Activated naive CD8-positive, alpha-beta T cell treated with anti-CD3 and anti-CD28 coated beads, Interleukin-2, amount 50 U/mL, for 24 hours (primary cell): ENCODE data around the gene HINT3.
"Not testable (repeated sequence)": the region's sequence is repeated elsewhere in the genome, so short reads cannot be mapped to it uniquely, and the experiment has no call there.

ENCODE experiments used
- ATAC-seq: fragments of 150-1000 bp; cut with Tn5 transposase; one replicate; pipeline ENCODE4 v1.10.0; 2021
- DNase-seq: peaks from one replicate; pipeline ENCODE4 v3.0.0; 2021
- H3K27ac Mint-ChIP-seq: one replicate; pipeline ENCODE4 v1.8.0; 2021; ENCODE audit warnings: mild to moderate bottlenecking, mixed read lengths
- H3K27me3 Mint-ChIP-seq: one replicate; pipeline ENCODE4 v1.8.0; 2021; ENCODE audit warnings: mixed read lengths
- H3K36me3 Mint-ChIP-seq: one replicate; pipeline ENCODE4 v1.8.0; 2021; ENCODE audit warnings: low read depth, mixed read lengths
- H3K4me1 Mint-ChIP-seq: one replicate; pipeline ENCODE4 v1.8.0; 2021; ENCODE audit warnings: mixed read lengths
- H3K4me3 Mint-ChIP-seq: one replicate; pipeline ENCODE4 v1.8.0; 2021; ENCODE audit warnings: mild to moderate bottlenecking, moderate library complexity, mixed read lengths
- H3K9me3 Mint-ChIP-seq: one replicate; pipeline ENCODE4 v1.8.0; 2021; ENCODE audit warnings: mixed read lengths

The HINT3 gene

GRCh38 chr6:125988280-125988679 is 31.7 kb downstream of the HINT3 start:
- no peak overlapping the region for H3K4me3 Mint-ChIP-seq
- H3K27ac Mint-ChIP-seq: no peak overlapping the region
- DNase-seq (no peak), ATAC-seq (no peak)
- peaks cover 18% of the 10 kb centered on the region for H3K4me1 Mint-ChIP-seq
- H3K9me3 Mint-ChIP-seq: no peaks in the 10 kb centered on the region
- no peaks in the 10 kb centered on the region for H3K36me3 Mint-ChIP-seq
- no peaks in the 10 kb centered on the region for H3K27me3 Mint-ChIP-seq

DNA sequence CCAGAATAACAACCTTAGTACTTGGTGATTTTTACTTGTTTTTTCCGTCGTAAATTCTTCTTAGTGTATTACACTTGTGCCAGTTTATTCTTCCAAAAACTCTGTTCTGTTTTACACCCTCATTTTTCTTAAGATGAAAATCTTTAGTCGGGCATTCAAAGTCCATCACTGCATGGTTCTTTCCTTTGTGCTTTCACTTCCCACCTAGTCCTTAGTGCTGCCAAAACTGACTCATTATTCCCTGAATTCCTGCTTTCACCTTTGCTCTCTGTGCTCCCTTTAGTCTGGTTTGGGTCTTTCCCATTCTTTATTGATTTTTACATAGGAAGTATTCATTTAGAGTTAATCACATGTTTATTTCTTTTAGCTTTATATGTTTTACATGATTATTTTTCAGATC is 33.1 kb downstream of the HINT3 start:
- H3K27ac Mint-ChIP-seq: peak overlapping the region; percentile 11

DNA sequence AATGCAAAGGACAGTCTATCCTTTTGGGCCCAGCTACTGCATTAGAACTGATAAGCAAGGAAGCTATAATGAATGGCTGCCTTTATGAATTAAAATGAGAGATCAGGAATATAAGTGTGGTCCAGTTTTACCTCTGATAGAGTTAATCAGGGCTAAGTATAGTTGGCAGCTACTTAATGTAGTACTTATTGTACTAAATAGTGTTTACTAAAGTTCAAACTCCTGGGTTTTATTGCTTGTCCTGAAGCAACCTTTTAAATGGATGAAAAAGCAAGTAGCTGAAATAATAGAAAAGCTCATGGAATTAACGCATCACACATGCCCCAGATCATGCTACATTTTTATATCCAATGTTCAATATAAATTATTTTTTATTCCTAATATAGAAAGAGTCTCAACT is 35.1 kb downstream of the HINT3 start:
- H3K9me3 Mint-ChIP-seq: no peaks in the 10 kb centered on the region
- DNase-seq (no peak), ATAC-seq (no peak)
- peaks cover 22% of the 10 kb centered on the region for H3K4me1 Mint-ChIP-seq
- no peak overlapping the region for H3K4me3 Mint-ChIP-seq
- peaks cover 5% of the 10 kb centered on the region for H3K36me3 Mint-ChIP-seq
- no peaks in the 10 kb centered on the region for H3K27me3 Mint-ChIP-seq
- no peak overlapping the region for H3K27ac Mint-ChIP-seq

More for the DNA sequence above, 33.1 kb downstream of the HINT3 start:
- H3K4me1 Mint-ChIP-seq: peaks cover 20% of the 10 kb centered on the region
- no peaks in the 10 kb centered on the region for H3K27me3 Mint-ChIP-seq
- ATAC-seq (no peak), DNase-seq (no peak)
- H3K36me3 Mint-ChIP-seq: no peaks in the 10 kb centered on the region
- no peaks in the 10 kb centered on the region for H3K9me3 Mint-ChIP-seq
- H3K4me3 Mint-ChIP-seq: peak overlapping the region; percentile 3

DNA sequence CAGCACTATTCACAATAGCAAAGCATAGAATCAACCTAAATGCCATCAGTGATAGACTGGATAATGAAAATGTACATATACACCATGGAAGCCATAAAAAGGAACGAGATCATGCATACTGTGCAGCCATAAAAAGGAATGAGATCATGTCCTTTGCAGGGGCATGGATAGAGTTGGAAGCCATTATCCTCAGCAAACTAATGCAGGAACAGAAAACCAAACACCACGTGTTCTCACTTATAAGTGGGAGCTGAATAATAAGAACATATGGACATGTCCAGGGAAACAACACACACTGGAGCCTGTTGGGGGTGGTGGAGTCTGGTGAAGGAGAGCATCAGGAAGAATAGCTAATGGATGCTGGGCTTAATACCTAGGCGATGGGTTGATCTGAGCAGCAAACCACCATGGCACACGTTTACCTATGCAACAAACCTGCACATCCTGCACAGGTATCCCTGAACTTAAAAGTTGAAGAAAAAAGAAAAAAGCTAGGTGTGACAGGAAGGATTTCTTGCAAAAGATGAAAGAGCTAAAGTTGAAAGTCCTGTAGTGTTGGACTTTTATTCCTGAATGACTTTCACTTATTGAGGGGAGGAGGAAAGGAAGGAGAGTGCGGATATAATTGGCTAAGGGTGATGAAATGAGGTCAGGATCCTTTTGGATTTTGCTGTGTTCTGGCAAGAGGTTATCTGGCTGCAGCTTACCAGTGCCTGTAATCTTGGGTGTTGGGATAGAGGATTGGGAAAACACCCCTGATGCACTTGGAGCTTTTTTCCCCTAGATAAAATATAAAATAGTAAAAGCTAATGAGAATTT is 38.3 kb downstream of the HINT3 start:
- DNase-seq (no peak), ATAC-seq (no peak)
- Mint-ChIP-seq H3K4me1 (peaks cover 22% of the 10 kb centered on the region), H3K9me3 (no peaks in the 10 kb centered on the region), H3K27ac (no peak overlapping the region), H3K4me3 (no peak overlapping the region), H3K36me3 (peaks cover 24% of the 10 kb centered on the region), H3K27me3 (no peaks in the 10 kb centered on the region)

DNA sequence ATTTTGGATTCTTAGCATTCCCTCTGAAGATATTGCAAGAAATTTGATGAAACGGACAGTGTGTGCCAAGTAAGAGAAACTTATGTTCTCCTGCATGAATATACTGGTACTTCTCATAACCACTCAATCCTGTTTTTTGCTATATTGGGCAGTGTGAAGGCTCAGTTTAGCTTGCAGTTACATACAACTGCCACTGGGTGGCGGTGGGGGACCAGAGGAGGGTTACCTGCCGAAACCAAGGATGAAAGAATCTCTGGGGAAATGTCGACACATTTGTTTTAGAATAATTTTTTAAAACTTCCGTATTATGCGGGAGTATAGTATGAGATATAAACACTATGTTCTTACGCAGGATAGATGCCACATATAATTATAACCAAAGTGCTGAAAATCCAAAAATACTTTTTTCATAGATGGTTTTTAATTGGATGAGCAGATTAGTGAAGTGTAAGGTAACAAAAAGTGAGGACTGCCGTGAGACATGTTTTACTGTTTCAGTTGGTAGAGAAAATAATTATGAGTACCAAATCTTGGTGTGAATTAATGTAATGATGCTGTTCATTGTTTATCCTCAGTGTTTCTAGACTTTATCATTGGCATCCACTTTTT is 39.5 kb downstream of the HINT3 start:
- no peaks in the 10 kb centered on the region for H3K9me3 Mint-ChIP-seq
- peaks cover 17% of the 10 kb centered on the region for H3K4me1 Mint-ChIP-seq
- DNase-seq: peak; percentile 70
- H3K27ac Mint-ChIP-seq: no peak overlapping the region
- no peaks in the 10 kb centered on the region for H3K27me3 Mint-ChIP-seq
- H3K36me3 Mint-ChIP-seq: peaks cover 30% of the 10 kb centered on the region
- H3K4me3 Mint-ChIP-seq: peak overlapping the region; percentile 53
- peak; percentile 89 for ATAC-seq

GRCh38 chr6:126002755-126003679 is 46.4 kb downstream of the HINT3 start:
- Mint-ChIP-seq H3K27me3 (no peaks in the 10 kb centered on the region), H3K27ac (no peak overlapping the region), H3K9me3 (no peaks in the 10 kb centered on the region), H3K36me3 (peaks cover 49% of the 10 kb centered on the region), H3K4me3 (no peak overlapping the region), H3K4me1 (peaks cover 8% of the 10 kb centered on the region)
- no peak for DNase-seq
- no peak for ATAC-seq

- peaks cover 2% of the 10 kb centered on the region for H3K4me1 Mint-ChIP-seq
- peaks cover 50% of the 10 kb centered on the region for H3K36me3 Mint-ChIP-seq
- no peak overlapping the region for H3K4me3 Mint-ChIP-seq
- no peak for ATAC-seq
- H3K27me3 Mint-ChIP-seq: no peaks in the 10 kb centered on the region
- H3K27ac Mint-ChIP-seq: no peak overlapping the region
- H3K9me3 Mint-ChIP-seq: no peaks in the 10 kb centered on the region
- no peak for DNase-seq
These were observed 51.2 kb downstream of the HINT3 start for GRCh38 chr6:126007800-126008199.

DNA sequence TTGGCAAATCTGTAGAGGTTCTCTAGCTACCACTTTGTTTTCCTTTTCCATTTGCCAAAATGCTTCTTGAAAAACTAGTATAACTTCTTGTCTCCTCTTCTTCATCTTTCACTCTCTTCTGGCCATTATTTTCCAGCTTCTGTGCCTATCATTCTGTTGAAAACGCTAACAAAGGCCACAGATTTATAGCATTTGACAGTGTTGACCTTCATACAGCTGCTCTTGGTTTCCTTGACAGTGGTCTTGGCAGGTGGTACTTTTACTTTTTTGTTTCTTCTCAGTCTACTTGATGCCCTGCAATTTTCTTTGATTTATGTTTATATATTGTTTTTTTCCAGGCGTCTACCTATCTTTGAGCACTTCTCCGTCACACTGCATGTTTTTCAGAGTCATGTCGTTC is 53.5 kb downstream of the HINT3 start:
- Mint-ChIP-seq H3K4me1 (no peaks in the 10 kb centered on the region), H3K27ac (no peak overlapping the region), H3K4me3 (no peak overlapping the region), H3K9me3 (no peaks in the 10 kb centered on the region), H3K27me3 (no peaks in the 10 kb centered on the region), H3K36me3 (peaks cover 43% of the 10 kb centered on the region)
- DNase-seq (no peak), ATAC-seq (no peak)

- no peak overlapping the region for H3K27ac Mint-ChIP-seq
- H3K36me3 Mint-ChIP-seq: peaks cover 52% of the 10 kb centered on the region
- H3K9me3 Mint-ChIP-seq: no peaks in the 10 kb centered on the region
- H3K4me3 Mint-ChIP-seq: no peak overlapping the region
- DNase-seq (no peak), ATAC-seq (no peak)
- H3K4me1 Mint-ChIP-seq: no peaks in the 10 kb centered on the region
- no peaks in the 10 kb centered on the region for H3K27me3 Mint-ChIP-seq
These were observed 59.3 kb downstream of the HINT3 start for GRCh38 chr6:126015863-126016262.

- H3K27ac Mint-ChIP-seq: no peak overlapping the region
- H3K9me3 Mint-ChIP-seq: no peaks in the 10 kb centered on the region
- peaks cover 55% of the 10 kb centered on the region for H3K36me3 Mint-ChIP-seq
- H3K4me3 Mint-ChIP-seq: no peak overlapping the region
- H3K27me3 Mint-ChIP-seq: no peaks in the 10 kb centered on the region
- H3K4me1 Mint-ChIP-seq: no peaks in the 10 kb centered on the region
- ATAC-seq (no peak), DNase-seq (no peak)
These were observed 60.0 kb downstream of the HINT3 start for GRCh38 chr6:126016591-126016990.

DNA sequence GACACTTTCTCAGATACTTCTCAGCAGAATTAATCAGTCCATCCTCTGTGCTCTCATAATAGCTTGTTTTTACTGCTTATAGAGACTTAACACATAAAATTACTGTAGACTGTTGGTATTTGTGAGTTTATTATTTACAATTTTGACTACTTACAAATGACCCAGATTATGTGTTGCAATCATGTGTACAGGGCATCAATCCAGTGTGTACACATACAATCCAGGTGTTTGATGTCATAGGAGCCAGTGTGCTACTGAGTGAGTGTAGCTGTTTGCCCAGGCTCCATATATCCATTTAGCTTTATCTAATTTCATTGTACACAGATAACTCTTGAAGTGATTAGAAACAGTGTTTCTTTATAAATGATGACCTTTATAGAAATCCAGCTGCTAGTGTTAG is 61.1 kb downstream of the HINT3 start:
- no peak for ATAC-seq
- H3K4me3 Mint-ChIP-seq: no peak overlapping the region
- H3K27ac Mint-ChIP-seq: no peak overlapping the region
- no peaks in the 10 kb centered on the region for H3K27me3 Mint-ChIP-seq
- peaks cover 51% of the 10 kb centered on the region for H3K36me3 Mint-ChIP-seq
- H3K9me3 Mint-ChIP-seq: no peaks in the 10 kb centered on the region
- DNase-seq: no peak
- H3K4me1 Mint-ChIP-seq: no peaks in the 10 kb centered on the region

DNA sequence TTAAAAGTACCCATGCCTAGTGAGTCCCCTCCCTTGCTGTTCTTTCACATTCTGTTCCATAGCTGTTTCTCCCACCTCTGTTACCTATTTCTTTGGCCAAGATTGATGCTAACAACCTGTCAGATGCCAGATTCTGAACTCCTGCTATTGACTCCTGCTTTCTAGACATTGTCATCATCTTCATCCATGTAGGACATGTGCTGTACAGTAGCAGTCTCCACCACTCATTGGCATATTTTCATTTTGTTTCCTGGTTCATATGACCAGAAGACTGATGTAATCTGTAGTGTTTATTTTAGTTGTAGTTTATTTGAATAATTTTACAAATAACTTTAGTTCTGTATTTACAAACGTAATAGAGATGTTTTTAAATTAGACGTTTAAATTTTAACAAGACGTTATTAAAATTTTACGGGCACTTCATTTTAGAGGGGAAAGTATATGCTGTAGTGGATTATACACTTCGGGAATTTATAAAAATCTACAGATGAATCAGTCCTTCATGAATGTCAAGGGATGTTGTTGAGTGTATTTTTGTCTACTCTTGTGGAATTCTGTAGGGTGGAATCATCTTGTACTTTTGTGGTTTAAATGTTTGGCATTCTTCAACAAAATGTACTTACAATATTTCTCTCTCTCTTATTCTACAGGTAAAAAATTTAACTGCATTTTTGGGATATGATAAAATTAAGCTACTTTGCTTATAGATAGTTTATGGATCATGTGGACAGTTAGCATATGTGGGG is 63.9 kb downstream of the HINT3 start:
- H3K36me3 Mint-ChIP-seq: peaks cover 45% of the 10 kb centered on the region
- no peaks in the 10 kb centered on the region for H3K27me3 Mint-ChIP-seq
- H3K9me3 Mint-ChIP-seq: no peaks in the 10 kb centered on the region
- no peak overlapping the region for H3K27ac Mint-ChIP-seq
- H3K4me1 Mint-ChIP-seq: no peaks in the 10 kb centered on the region
- no peak for DNase-seq
- no peak overlapping the region for H3K4me3 Mint-ChIP-seq
- no peak for ATAC-seq

DNA sequence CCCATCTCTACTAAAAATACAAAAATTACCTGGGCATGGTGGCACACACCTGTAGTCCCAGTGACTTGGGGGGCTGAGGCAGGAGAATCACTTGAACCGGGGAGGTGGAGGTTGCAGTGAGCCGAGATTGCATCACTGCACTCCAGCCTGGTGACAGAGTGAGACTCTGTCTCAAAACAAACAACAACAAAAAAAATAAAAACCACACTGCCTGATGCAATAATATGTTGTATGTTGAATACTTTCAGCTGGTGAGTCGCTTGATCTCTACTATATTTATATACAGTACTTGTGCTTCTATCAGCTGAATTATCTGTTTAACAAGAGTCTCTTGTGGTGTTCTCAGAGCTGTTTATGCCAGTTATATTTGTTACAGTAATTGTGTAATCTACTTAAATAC is 66.9 kb downstream of the HINT3 start:
- H3K4me3 Mint-ChIP-seq, ATAC-seq, H3K9me3 Mint-ChIP-seq, H3K27me3 Mint-ChIP-seq, H3K27ac Mint-ChIP-seq, H3K4me1 Mint-ChIP-seq, DNase-seq: not testable (repeated sequence)
- peaks cover 43% of the 10 kb centered on the region for H3K36me3 Mint-ChIP-seq

DNA sequence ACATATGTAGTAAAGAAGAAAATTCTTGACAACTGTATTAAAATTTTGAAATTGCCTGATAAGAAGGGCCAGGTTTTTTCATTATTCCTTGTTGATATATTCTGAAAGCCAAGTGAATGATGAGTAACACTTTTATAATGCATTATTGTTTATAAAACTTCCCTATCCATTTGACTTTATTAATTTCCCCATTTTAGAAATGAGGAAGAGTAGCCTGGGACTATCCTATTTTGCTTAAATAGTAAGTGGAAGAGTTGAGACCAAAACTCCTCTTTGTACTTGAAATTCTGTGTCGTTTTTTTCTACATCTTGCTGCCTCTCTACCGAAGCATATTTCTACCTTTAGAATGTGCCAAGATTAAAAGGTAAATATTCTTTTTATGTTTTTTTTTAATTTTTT is 69.4 kb downstream of the HINT3 start:
- Mint-ChIP-seq H3K36me3 (peaks cover 38% of the 10 kb centered on the region), H3K4me3 (no peak overlapping the region), H3K4me1 (no peaks in the 10 kb centered on the region), H3K27me3 (no peaks in the 10 kb centered on the region), H3K27ac (no peak overlapping the region), H3K9me3 (no peaks in the 10 kb centered on the region)
- no peak for ATAC-seq
- no peak for DNase-seq
